SK-N-MC (cell line): ENCODE measurements around the gene TMEM232.

Experiments
- DNase-seq: peaks from one replicate; pipeline ENCODE4 v3.0.0-alpha.2; 2011; ENCODE audit warnings: low read depth, low spot score
- H3K27ac ChIP-seq: fragments of 200-600 bp; sonication (generic); 2 replicates; pipeline ENCODE4 v1.5.1; 2016; ENCODE audit warnings: mixed run types
- H3K36me3 ChIP-seq: fragments of 200-600 bp; sonication (generic); 2 replicates; pipeline ENCODE4 v1.6.1; 2017; ENCODE audit warnings: antibody characterized with exemption, low read length, mixed read lengths; ENCODE audit not compliant: insufficient read depth
- H3K4me3 ChIP-seq: fragments of 200-600 bp; sonication (generic); 2 replicates; pipeline ENCODE4 v1.5.1; 2016
- H3K9ac ChIP-seq: fragments of 200-600 bp; sonication (generic); 2 replicates; pipeline ENCODE4 v1.8.0; 2017; ENCODE audit warnings: mixed run types, mixed read lengths; ENCODE audit not compliant: insufficient read length
- H3K9me3 ChIP-seq: fragments of 200-600 bp; sonication (generic); 2 replicates; pipeline ENCODE4 v1.6.1; 2017; ENCODE audit warnings: low read depth, mild to moderate bottlenecking, antibody characterized with exemption, low read length, moderate library complexity, mixed read lengths
- EZH2 ChIP-seq: fragments of 200-600 bp; sonication (generic); IDR thresholded peaks from one replicate; pipeline ENCODE4 v1.6.1; 2017; ENCODE audit warnings: antibody characterized with exemption
- FOXP2 ChIP-seq: optimal IDR thresholded peaks from 2 replicates; pipeline ENCODE3; 2011; ENCODE audit warnings: mild to moderate bottlenecking, moderate library complexity; ENCODE audit not compliant: insufficient read depth; ENCODE audit errors: extremely low read length, control extremely low read depth
- POLR2AphosphoS5 ChIP-seq: IDR thresholded peaks from 2 replicates; pipeline ENCODE4 v1.6.1; 2012; ENCODE audit warnings: mild to moderate bottlenecking, low read depth, low read length, borderline replicate concordance

The TMEM232 gene

GRCh38 chr5:110525762-110526161 lies 200.7 kb downstream of the TMEM232 start:
- TF ChIP-seq POLR2AphosphoS5 = no peak
- TF ChIP-seq FOXP2 = no peak
- TF ChIP-seq EZH2 = no peak
- no peak overlapping the region for H3K27ac ChIP-seq
- no peak for DNase-seq

GRCh38 chr5:110517396-110517795 lies 209.1 kb downstream of the TMEM232 start:
- Histone ChIP-seq H3K9ac (no peak overlapping the region), H3K27ac (no peak overlapping the region), H3K36me3 (no peaks in the 10 kb centered on the region), H3K4me3 (no peak overlapping the region), H3K9me3 (peaks cover 3% of the 10 kb centered on the region; the same call in 1 of the 2 replicates)
- DNase-seq = no peak
- no peak for TF ChIP-seq FOXP2
- no peak for TF ChIP-seq EZH2
- TF ChIP-seq POLR2AphosphoS5 = no peak

More at GRCh38 chr5:110525762-110526161, 200.7 kb downstream of the TMEM232 start:
- Histone ChIP-seq H3K36me3 (no peaks in the 10 kb centered on the region), H3K9me3 (peaks cover 3% of the 10 kb centered on the region; the same call in 1 of the 2 replicates), H3K4me3 (no peak overlapping the region), H3K9ac (no peak overlapping the region)

GRCh38 chr5:110514030-110514429 lies 212.4 kb downstream of the TMEM232 start:
- no peak overlapping the region for H3K9ac ChIP-seq
- no peak for TF ChIP-seq FOXP2
- TF ChIP-seq POLR2AphosphoS5 = peak; percentile 31; the same call in 1 of the 2 replicates
- no peak for TF ChIP-seq EZH2
- DNase-seq = peak; percentile 53
- H3K9me3 ChIP-seq = no peaks in the 10 kb centered on the region
- no peaks in the 10 kb centered on the region for H3K36me3 ChIP-seq
- peak overlapping the region; percentile 26; the same call in 1 of the 2 replicates for H3K4me3 ChIP-seq
- H3K27ac ChIP-seq = no peak overlapping the region

GRCh38 chr5:110512266-110512665 lies 214.2 kb downstream of the TMEM232 start:
- H3K27ac ChIP-seq = no peak overlapping the region
- no peak overlapping the region for H3K9ac ChIP-seq
- TF ChIP-seq EZH2 = no peak
- no peak for TF ChIP-seq FOXP2
- TF ChIP-seq POLR2AphosphoS5 = no peak
- no peaks in the 10 kb centered on the region for H3K9me3 ChIP-seq
- H3K4me3 ChIP-seq = no peak overlapping the region
- no peak for DNase-seq
- no peaks in the 10 kb centered on the region for H3K36me3 ChIP-seq

- Histone ChIP-seq H3K36me3 (no peaks in the 10 kb centered on the region), H3K9ac (no peak overlapping the region), H3K9me3 (no peaks in the 10 kb centered on the region), H3K4me3 (no peak overlapping the region), H3K27ac (no peak overlapping the region)
- DNase-seq = no peak
- TF ChIP-seq FOXP2 = no peak
- no peak for TF ChIP-seq EZH2
- TF ChIP-seq POLR2AphosphoS5 = no peak
These were observed 216.3 kb downstream of the TMEM232 start for GRCh38 chr5:110510146-110510545.

GRCh38 chr5:110507972-110508371 lies 218.5 kb downstream of the TMEM232 start:
- Histone ChIP-seq H3K9me3 (no peaks in the 10 kb centered on the region), H3K9ac (no peak overlapping the region), H3K36me3 (no peaks in the 10 kb centered on the region), H3K27ac (no peak overlapping the region), H3K4me3 (no peak overlapping the region)
- no peak for DNase-seq
- no peak for TF ChIP-seq POLR2AphosphoS5
- TF ChIP-seq FOXP2 = no peak
- TF ChIP-seq EZH2 = no peak

GRCh38 chr5:110506378-110506777 lies 220.1 kb downstream of the TMEM232 start:
- no peak overlapping the region for H3K27ac ChIP-seq

GRCh38 chr5:110496276-110496675 lies 230.2 kb downstream of the TMEM232 start:
- no peak for DNase-seq
- Histone ChIP-seq H3K9ac (no peak overlapping the region), H3K27ac (no peak overlapping the region), H3K4me3 (no peak overlapping the region), H3K9me3 (no peaks in the 10 kb centered on the region), H3K36me3 (no peaks in the 10 kb centered on the region)
- TF ChIP-seq EZH2 (no peak), FOXP2 (no peak), POLR2AphosphoS5 (no peak)

More at GRCh38 chr5:110506378-110506777, 220.1 kb downstream of the TMEM232 start:
- Histone ChIP-seq H3K36me3 (no peaks in the 10 kb centered on the region), H3K4me3 (no peak overlapping the region), H3K9me3 (no peaks in the 10 kb centered on the region), H3K9ac (no peak overlapping the region)
- no peak for DNase-seq
- TF ChIP-seq FOXP2 (no peak), POLR2AphosphoS5 (no peak), EZH2 (no peak)

GRCh38 chr5:110492446-110492845 lies 234.0 kb downstream of the TMEM232 start:
- H3K4me3 ChIP-seq = no peak overlapping the region
- DNase-seq = no peak
- H3K9me3 ChIP-seq = no peaks in the 10 kb centered on the region
- TF ChIP-seq POLR2AphosphoS5 (no peak), FOXP2 (no peak), EZH2 (no peak)
- no peak overlapping the region for H3K27ac ChIP-seq
- H3K9ac ChIP-seq = no peak overlapping the region
- H3K36me3 ChIP-seq = no peaks in the 10 kb centered on the region

GRCh38 chr5:110478895-110479294 lies 247.6 kb downstream of the TMEM232 start:
- no peak overlapping the region for H3K9ac ChIP-seq
- 0 out of 2 replicates have a peak overlapping the region, but pooled peaks have one; percentile 60 for H3K27ac ChIP-seq
- no peaks in the 10 kb centered on the region for H3K36me3 ChIP-seq
- TF ChIP-seq FOXP2 (no peak), EZH2 (no peak), POLR2AphosphoS5 (no peak)
- peak; percentile 70 for DNase-seq
- H3K4me3 ChIP-seq = peak overlapping the region; percentile 49; the same call in 1 of the 2 replicates
- H3K9me3 ChIP-seq = no peaks in the 10 kb centered on the region
